Neural cell (in vitro differentiated cells): ENCODE data around the gene DNM3.

Source experiments
- CTCF ChIP-seq: fragments of 450-650 bp; IDR thresholded peaks from 2 replicates; pipeline ENCODE4 v1.5.1; 2014; ENCODE audit warnings: antibody characterized with exemption, mild to moderate bottlenecking, moderate library complexity; ENCODE audit not compliant: poor library complexity, severe bottlenecking
- EP300 ChIP-seq: fragments of 450-650 bp; conservative IDR thresholded peaks from 2 replicates; pipeline ENCODE4 v1.6.1; 2014; ENCODE audit warnings: antibody characterized with exemption, mild to moderate bottlenecking, moderate library complexity; ENCODE audit not compliant: poor library complexity, severe bottlenecking
- EZH2 ChIP-seq: fragments of 200-600, 300-800 bp; shearing (Covaris generic), sonication (generic); IDR thresholded peaks from 2 replicates; pipeline ENCODE4 v1.6.1; 2014; ENCODE audit warnings: antibody characterized with exemption, low read length, borderline replicate concordance, mild to moderate bottlenecking; ENCODE audit not compliant: insufficient read depth, poor library complexity, severe bottlenecking
- MXI1 ChIP-seq: fragments of 450-650 bp; conservative IDR thresholded peaks from 2 replicates; pipeline ENCODE4 v1.6.1; 2014; ENCODE audit warnings: antibody characterized with exemption, mild to moderate bottlenecking; ENCODE audit not compliant: poor library complexity, severe bottlenecking
- POLR2AphosphoS5 ChIP-seq: IDR thresholded peaks from 2 replicates; pipeline ENCODE4 v1.6.1; 2012
- RAD21 ChIP-seq: fragments of 450-650 bp; conservative IDR thresholded peaks from 2 replicates; pipeline ENCODE4 v1.6.1; 2014; ENCODE audit warnings: antibody characterized with exemption, mild to moderate bottlenecking, moderate library complexity
- REST ChIP-seq: IDR thresholded peaks from 2 replicates; pipeline ENCODE4 v1.6.1; 2012; ENCODE audit warnings: borderline replicate concordance
- TAF1 ChIP-seq: IDR thresholded peaks from 2 replicates; pipeline ENCODE4 v1.6.1; 2012; ENCODE audit warnings: low read depth

GRCh38 chr1:172141341-172141881 lies 300.1 kb downstream of the DNM3 start:
- TF ChIP-seq CTCF (no peak), MXI1 (no peak), RAD21 (no peak), EP300 (no peak), TAF1 (no peak), EZH2 (no peak), POLR2AphosphoS5 (no peak), REST (no peak)
